T-helper 2 cell (primary cell): ENCODE data around the gene KCNJ4.
A peak's percentile ranks its signal among the peaks of the same experiment; 100 is the strongest.

Experiments
- DNase-seq, 5 experiments: peaks; one replicate each; pipeline versions ENCODE4 v3.0.0 to v3.0.0-alpha.2; 2012 to 2022
- total RNA-seq, 2 donors: gene quantifications; one replicate each; lab custom pipeline; 2026; lab: John Stamatoyannopoulos, UW

KCNJ4 gene
- 0 reads per million in 2 donors for total RNA-seq

GRCh38 chr22:38455076-38455529, at the start of gene KCNJ4:
Gene KCNJ4, minus strand, starts transcription at chr22:38455199. Its CDS starts 27,067 bp downstream, at chr22:38428132.
- DNase-seq, result no peak

- no peak for DNase-seq
Measured at GRCh38 chr22:38503021-38503420, 48.0 kb upstream of the KCNJ4 start.

GRCh38 chr22:38501797-38502672, 47.0 kb upstream of the KCNJ4 start:
- DNase-seq, result no peak

DNA sequence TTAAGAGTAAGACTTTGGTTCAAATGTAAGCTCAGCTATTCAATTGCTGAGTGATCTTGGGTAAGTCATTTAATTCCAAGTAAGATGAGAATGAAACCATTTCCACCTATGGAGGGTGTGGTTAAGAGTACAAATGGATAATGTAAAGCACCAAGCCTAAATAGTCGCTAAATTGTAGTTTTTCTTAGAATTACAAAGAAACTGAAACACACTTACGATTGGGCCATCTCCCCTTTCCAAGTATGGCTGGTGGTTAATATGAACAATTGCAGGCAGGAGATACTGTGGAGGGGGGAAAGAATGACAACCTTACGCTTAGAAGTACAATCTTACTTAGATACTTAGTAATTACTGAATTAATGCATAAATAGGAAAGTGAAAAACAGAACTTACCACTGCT, 42.9 kb upstream of the KCNJ4 start:
- DNase-seq, result no peak

DNA sequence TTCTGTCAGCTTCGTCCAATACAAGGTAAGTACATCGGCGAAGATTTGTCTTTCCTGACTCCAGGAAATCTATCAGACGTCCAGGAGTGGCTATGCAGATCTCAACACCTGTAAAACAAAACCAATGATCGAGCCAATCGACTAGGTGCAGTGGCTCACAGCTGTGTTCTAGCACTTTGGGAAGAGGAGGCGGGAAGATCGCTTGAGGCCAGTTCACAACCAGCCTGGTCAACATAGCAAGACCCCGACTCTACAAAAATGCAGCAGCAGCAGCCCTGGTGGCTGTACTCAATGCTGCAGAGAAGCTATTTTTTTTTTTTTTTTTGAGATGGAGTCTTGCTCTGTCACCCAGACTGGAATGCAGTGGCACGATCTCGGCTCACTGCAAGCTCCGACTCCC, 39.9 kb upstream of the KCNJ4 start:
- no peak for DNase-seq

- DNase-seq, result peak in 1 of 5 experiments; percentile 66
Measured at GRCh38 chr22:38494498-38494897, 39.5 kb upstream of the KCNJ4 start.

GRCh38 chr22:38491707-38492348, 36.8 kb upstream of the KCNJ4 start:
- no peak for DNase-seq

GRCh38 chr22:38490915-38491314, 35.9 kb upstream of the KCNJ4 start:
- DNase-seq, result no peak

- DNase-seq, result no peak
Measured at GRCh38 chr22:38490475-38490874, 35.5 kb upstream of the KCNJ4 start.

DNA sequence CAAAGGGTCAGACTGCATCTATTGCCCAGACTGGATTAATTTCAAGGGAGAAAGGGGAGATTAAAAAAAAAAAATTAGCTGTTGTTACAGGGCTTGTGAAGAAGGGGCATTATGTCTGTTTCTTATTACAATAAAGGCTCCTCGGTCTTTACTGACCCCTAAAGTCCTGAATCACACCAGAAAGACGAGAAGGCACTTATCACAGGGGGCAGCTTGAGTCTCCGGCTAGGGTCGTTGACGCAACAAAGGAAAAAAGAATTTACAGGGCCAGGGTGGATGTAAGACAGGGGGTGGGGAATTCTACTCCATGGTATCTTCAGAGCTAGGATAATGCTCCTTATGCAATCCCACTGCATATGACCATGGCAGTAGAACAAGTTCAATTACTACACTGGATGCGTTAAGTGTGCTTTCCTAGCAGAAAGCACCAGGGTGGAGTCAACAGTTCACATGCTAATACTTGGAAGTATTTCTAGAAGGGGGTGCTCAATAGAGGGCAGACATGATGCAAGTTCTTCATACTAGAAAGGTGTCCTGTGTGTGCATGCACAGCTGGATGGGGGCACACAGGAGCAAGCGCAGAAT, 34.7 kb upstream of the KCNJ4 start:
- no peak for DNase-seq

GRCh38 chr22:38489142-38489541, 34.1 kb upstream of the KCNJ4 start:
- no peak for DNase-seq

DNA sequence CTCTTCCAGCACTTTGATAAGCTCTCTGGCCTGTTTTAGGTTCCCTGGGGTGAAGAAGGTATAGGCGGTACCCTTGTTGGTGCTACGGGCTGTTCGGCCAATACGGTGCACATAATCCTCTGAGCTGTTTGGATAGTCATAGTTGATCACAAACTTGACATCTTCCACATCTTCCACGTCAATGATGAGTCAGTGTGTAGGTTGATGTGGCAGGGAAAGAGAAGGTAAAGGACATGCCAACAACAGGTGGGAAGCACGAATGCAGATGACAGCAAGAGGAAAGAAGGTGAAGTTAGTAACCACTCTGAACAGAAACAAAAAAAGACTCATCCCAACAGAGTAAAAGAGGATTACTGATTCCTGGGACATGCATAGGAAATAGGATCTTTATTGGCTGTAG, 32.9 kb upstream of the KCNJ4 start:
- DNase-seq, result no peak

DNA sequence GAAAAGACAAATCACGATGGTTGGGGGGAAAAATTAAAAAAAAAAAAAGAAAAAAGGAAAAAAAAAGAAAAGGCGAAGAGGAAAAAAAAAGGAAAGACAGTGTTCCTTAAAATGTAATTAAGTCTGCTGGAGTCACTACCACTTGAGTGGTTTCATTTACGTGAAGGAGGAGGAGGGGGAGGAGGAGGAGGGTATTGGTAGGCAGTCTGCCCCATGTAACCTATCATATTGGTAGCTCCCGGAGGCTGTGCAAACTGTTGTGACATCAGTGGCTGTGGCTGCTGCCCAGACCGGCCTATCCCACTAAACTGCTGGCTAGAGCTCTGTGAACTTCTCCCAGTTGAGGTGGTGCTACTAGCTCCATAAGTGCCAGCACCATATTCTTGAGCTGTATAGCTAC, 30.8 kb upstream of the KCNJ4 start:
- DNase-seq, result no peak

GRCh38 chr22:38484244-38484643, 29.2 kb upstream of the KCNJ4 start:
- DNase-seq, result no peak

GRCh38 chr22:38482662-38483308, 27.8 kb upstream of the KCNJ4 start:
- no peak for DNase-seq

DNA sequence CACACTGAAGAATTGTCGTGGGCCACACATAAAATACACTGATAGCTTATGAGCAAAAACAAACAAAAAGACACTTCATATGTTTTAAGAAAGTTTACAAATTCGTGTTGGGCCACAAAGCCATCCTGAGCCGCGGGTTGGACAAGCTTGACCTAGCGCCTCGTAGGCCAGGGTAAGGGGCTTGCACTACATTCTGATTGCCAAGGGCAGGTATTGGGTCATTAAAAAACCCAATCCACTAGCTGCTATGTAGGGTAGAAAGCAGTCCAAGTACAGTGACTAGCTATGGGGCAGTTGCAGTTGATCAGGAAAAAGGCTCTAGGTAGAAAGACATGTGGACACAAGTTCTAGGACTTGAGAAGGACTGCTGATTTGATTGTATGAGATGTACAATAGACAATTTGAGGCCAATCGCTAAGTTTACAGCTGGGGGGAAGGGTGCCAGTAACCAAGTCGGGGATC, 26.9 kb upstream of the KCNJ4 start:
- no peak for DNase-seq

DNA sequence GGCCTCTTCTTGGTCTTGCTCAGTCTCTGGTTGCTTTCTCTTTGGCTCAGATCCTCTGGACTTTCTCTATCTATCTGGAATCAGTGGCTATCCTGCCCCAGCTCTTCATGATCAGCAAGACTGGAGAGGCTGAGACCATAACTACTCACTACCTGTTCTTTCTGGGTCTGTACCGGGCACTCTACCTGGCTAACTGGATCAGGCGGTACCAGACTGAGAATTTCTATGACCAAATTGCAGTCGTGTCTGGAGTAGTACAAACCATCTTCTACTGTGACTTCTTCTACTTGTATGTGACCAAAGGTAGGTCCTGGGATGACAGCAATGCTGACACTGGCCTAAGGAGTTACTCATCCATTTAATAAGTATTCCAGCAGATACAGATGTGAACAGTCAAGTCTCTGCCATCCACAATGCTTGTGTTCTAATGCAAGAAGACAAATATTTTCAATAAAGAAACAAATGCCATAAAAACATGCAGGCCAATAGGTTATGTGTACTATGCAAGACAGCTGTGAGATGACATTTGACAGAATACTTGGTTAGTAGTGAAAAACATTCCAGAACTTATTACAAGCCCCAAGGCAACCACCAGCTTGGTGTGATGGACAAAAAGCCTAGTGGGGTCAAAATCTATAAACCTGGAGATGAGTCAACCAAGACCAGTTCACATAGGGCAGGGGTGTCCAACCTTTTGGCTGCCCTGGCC, 26.3 kb upstream of the KCNJ4 start:
- DNase-seq, result no peak

- no peak for DNase-seq
Measured at GRCh38 chr22:38479096-38479837, 24.3 kb upstream of the KCNJ4 start.

DNA sequence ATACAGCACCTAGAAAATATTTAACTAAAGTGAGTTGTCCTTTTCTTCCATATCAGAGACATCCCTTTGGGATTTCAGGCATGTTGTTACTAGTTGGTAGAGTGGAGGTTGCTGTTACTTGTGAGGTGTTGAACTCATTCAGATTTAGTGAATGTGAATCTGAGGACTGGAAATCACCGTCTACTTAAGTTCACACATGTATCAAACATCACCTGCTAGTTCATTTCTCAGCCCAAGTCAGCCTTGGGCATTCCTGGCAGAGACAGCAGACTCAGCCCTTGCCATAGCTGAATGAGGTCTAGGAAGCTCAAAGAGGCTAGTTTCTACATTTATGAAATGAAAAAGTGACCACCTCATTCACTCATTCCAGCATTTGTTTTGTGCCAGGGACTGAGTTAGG, 22.6 kb upstream of the KCNJ4 start:
- no peak for DNase-seq

GRCh38 chr22:38474003-38474607, 19.1 kb upstream of the KCNJ4 start:
- DNase-seq, result no peak

DNA sequence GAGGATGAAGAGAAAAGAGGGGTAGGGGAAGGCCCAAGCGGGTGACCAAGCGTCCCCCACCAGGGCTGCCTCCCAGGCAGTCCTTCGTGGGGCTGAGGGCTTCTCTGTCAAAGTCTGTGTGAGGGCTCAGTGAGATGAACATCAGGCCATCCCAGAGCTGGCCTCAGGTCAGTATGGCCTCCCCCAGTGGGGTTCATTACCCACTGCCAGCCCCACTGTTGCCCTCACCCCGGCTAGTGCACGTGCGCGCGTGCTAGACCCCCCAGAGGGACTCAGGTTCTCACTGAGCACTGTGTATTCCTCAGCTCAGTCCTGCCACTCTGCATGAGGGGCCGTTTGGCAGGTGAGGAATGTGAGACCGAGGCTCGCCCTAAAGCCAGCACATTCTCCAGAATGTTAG, 16.2 kb upstream of the KCNJ4 start:
- DNase-seq, result no peak
